ENCODE data around the gene DPF3.

The DPF3 gene

DNA sequence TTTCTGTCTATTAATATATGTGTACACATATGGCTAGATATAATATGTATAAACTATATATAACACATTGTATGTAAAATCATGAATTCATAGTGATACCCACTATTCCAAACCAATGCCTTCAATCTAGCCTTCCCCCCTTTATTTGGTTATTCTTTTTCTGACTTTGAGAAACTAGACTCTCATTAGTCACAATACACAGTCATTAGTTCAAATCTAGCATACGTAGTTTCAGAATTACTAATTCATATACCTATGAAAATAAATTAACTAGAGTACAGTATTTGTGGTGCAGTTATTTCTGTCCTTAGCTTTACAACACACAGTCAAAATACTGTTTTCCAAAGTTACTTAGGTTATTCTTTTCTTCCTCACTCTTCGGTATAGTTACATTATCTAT lies 268.2 kb downstream of the DPF3 start:
- DNase-seq (ENCODE audit: extremely low spot score): no peak
- ChIA-PET POLR2A (no interaction called here), CTCF (no interaction called here)
- TF ChIP-seq ZNF384 (IDR thresholded peaks at IDR 0.05): no peak
- no peak for TF ChIP-seq HDGF (IDR thresholded peaks at IDR 0.05; ENCODE audit: borderline replicate concordance)
- no peak for TF ChIP-seq LEF1 (IDR thresholded peaks at IDR 0.05; ENCODE audit: borderline replicate concordance)
- no peak for TF ChIP-seq CTBP1 (IDR thresholded peaks at IDR 0.05; ENCODE audit: borderline replicate concordance)

- CTCF ChIA-PET: interaction anchor here (0.7 kb wide), 1 partner anchor 103 kb away, joined by 5 read pairs; no protein-coding TSS in a partner anchor
- POLR2A ChIA-PET: no interaction called here
- DNase-seq (ENCODE audit: extremely low spot score): no peak
- TF ChIP-seq FOXM1 (IDR thresholded peaks at IDR 0.05; ENCODE audit: borderline replicate concordance): no peak
- TF ChIP-seq SP1 (IDR thresholded peaks at IDR 0.05): no peak
- TF ChIP-seq BHLHE40 (IDR thresholded peaks at IDR 0.05; ENCODE audit: borderline replicate concordance): no peak
- TF ChIP-seq L3MBTL2 (conservative IDR thresholded peaks at IDR 0.05): no peak
These were observed 272.4 kb downstream of the DPF3 start for GRCh38 chr14:72621387-72622065.

- POLR2A ChIA-PET: no interaction called here
- DNase-seq (ENCODE audit: extremely low spot score): no peak
- TF ChIP-seq FOXK2 (IDR thresholded peaks at IDR 0.05): no peak
- no peak for TF ChIP-seq FOXA1 (IDR thresholded peaks at IDR 0.05)
- TF ChIP-seq ELF4 (IDR thresholded peaks at IDR 0.05): no peak
- TF ChIP-seq FOXM1 (IDR thresholded peaks at IDR 0.05; ENCODE audit: borderline replicate concordance): no peak
- no peak for TF ChIP-seq SUZ12 (IDR thresholded peaks at IDR 0.05)
- no peak for TF ChIP-seq CTBP1 (IDR thresholded peaks at IDR 0.05; ENCODE audit: borderline replicate concordance)
- TF ChIP-seq BHLHE40 (IDR thresholded peaks at IDR 0.05; ENCODE audit: borderline replicate concordance): no peak
- TF ChIP-seq PKNOX1 (IDR thresholded peaks at IDR 0.05): no peak
- no peak for TF ChIP-seq L3MBTL2 (conservative IDR thresholded peaks at IDR 0.05)
- no peak for TF ChIP-seq TARDBP (IDR thresholded peaks at IDR 0.05)
- no peak for TF ChIP-seq ZNF384 (IDR thresholded peaks at IDR 0.05)
- no peak for TF ChIP-seq HDGF (IDR thresholded peaks at IDR 0.05; ENCODE audit: borderline replicate concordance)
- CTCF ChIA-PET: no interaction called here
These were observed 274.0 kb downstream of the DPF3 start for GRCh38 chr14:72619881-72620280.

DNA sequence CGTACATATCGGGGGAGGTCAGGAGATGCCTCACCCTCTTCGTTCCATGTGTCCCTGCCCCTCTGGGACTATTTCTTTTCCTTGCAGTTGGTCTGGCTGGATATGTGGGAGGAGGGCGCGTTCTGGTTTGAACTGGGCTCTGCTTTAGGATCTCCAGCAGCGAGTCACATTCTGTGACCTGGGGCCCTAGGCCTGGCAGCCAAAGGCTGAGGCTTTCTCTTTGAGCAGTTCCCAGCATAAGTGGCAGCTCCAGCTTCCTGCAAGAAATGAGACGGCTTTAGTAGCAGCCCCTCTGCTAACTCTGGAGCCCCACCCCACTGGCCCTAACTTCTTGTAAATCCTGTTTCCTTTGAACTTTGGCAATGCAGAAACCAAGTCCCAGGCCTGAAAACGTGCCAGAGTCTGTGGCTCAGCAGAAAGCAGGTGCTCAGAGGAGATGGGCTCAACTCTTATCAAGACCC lies 274.8 kb downstream of the DPF3 start:
- ChIA-PET CTCF (no interaction called here), POLR2A (no interaction called here)
- no peak for DNase-seq (ENCODE audit: extremely low spot score)
- TF ChIP-seq SP1 (IDR thresholded peaks at IDR 0.05) (no peak), NFRKB (IDR thresholded peaks at IDR 0.05) (no peak), ARNT (IDR thresholded peaks at IDR 0.05) (no peak), LEF1 (IDR thresholded peaks at IDR 0.05; ENCODE audit: borderline replicate concordance) (no peak), ZNF384 (IDR thresholded peaks at IDR 0.05) (no peak), ELF4 (IDR thresholded peaks at IDR 0.05) (no peak), FOXA1 (IDR thresholded peaks at IDR 0.05) (no peak), CTBP1 (IDR thresholded peaks at IDR 0.05; ENCODE audit: borderline replicate concordance) (no peak), SUZ12 (IDR thresholded peaks at IDR 0.05) (no peak), HDGF (IDR thresholded peaks at IDR 0.05; ENCODE audit: borderline replicate concordance) (no peak), L3MBTL2 (conservative IDR thresholded peaks at IDR 0.05) (no peak), BHLHE40 (IDR thresholded peaks at IDR 0.05; ENCODE audit: borderline replicate concordance) (no peak), PKNOX1 (IDR thresholded peaks at IDR 0.05) (no peak), FOXM1 (IDR thresholded peaks at IDR 0.05; ENCODE audit: borderline replicate concordance) (no peak), TARDBP (IDR thresholded peaks at IDR 0.05) (no peak), FOXK2 (IDR thresholded peaks at IDR 0.05) (no peak)

DNA sequence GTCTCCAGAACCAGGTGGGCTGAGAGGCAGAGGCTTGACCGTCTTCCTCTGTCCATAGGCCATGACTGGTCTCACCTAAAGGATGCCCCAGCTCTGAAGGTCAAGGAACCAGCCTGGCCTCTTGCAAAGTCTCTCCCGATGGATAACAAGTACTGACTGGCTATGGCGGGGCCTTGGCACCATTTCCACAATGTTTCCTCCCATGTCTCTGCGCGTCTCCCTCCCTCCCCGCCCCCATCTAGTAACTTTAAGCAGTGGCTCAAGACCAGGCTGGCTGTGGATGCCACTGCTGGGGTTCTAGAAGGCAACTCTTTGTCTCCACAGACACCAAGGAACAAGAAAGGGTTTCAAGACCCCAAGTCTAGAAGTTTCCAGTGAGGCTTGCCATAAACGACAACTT lies 275.5 kb downstream of the DPF3 start:
- CTCF ChIA-PET: no interaction called here
- TF ChIP-seq SUZ12 (IDR thresholded peaks at IDR 0.05) (no peak), ARNT (IDR thresholded peaks at IDR 0.05) (no peak), SP1 (IDR thresholded peaks at IDR 0.05) (no peak), NFRKB (IDR thresholded peaks at IDR 0.05) (no peak), HDGF (IDR thresholded peaks at IDR 0.05; ENCODE audit: borderline replicate concordance) (no peak), ZNF384 (IDR thresholded peaks at IDR 0.05) (no peak), BHLHE40 (IDR thresholded peaks at IDR 0.05; ENCODE audit: borderline replicate concordance) (no peak), CTBP1 (IDR thresholded peaks at IDR 0.05; ENCODE audit: borderline replicate concordance) (no peak)
- POLR2A ChIA-PET: no interaction called here
- no peak for DNase-seq (ENCODE audit: extremely low spot score)

DNA sequence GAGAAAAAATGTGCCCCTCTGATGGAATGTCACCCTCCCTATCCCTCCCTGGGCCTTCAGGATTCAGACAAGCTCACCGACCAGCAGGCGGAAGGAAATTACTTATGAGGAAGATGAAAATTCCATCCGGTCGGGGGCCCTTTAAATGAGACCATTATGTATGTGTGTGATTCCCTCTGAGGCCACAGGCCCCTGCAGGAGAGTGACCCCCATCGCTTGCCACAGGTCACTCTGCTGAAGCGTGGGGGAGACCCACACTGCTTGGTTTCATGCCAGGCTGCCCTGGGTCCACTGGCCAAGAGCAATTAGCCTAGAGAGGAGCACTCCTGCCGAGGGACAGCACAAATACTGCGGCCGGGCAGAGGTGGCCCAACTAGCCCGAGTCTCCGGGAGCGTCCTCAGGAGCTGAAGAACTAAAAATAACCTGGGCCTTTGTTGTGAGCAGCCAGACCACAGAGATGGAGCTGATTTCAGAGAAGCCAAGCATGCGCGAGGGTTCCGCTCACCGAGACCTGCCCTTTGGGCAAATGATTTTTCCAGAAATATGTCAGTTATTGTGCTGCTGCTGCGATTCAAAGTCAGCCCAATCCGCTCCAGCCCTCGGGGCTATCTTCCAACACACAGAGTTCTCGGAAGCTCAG lies 276.4 kb downstream of the DPF3 start:
- TF ChIP-seq BHLHE40 (IDR thresholded peaks at IDR 0.05; ENCODE audit: borderline replicate concordance): no peak
- no peak for TF ChIP-seq LEF1 (IDR thresholded peaks at IDR 0.05; ENCODE audit: borderline replicate concordance)
- no peak for TF ChIP-seq SP1 (IDR thresholded peaks at IDR 0.05)
- no peak for TF ChIP-seq HDGF (IDR thresholded peaks at IDR 0.05; ENCODE audit: borderline replicate concordance)
- no peak for TF ChIP-seq PKNOX1 (IDR thresholded peaks at IDR 0.05)
- TF ChIP-seq L3MBTL2 (conservative IDR thresholded peaks at IDR 0.05): no peak
- TF ChIP-seq TARDBP (IDR thresholded peaks at IDR 0.05): no peak
- TF ChIP-seq ZNF384 (IDR thresholded peaks at IDR 0.05): no peak
- TF ChIP-seq SUZ12 (IDR thresholded peaks at IDR 0.05): no peak
- TF ChIP-seq FOXA1 (IDR thresholded peaks at IDR 0.05): no peak
- TF ChIP-seq NFRKB (IDR thresholded peaks at IDR 0.05): no peak
- TF ChIP-seq ARNT (IDR thresholded peaks at IDR 0.05): no peak
- no peak for TF ChIP-seq CTBP1 (IDR thresholded peaks at IDR 0.05; ENCODE audit: borderline replicate concordance)
- TF ChIP-seq FOXK2 (IDR thresholded peaks at IDR 0.05): no peak
- TF ChIP-seq ELF4 (IDR thresholded peaks at IDR 0.05): no peak
- TF ChIP-seq FOXM1 (IDR thresholded peaks at IDR 0.05; ENCODE audit: borderline replicate concordance): no peak
- CTCF ChIA-PET: interaction anchor here (0.6 to 1.1 kb wide), 2 partner anchors 15 to 330 kb away, joined by 3 to 4 read pairs; no protein-coding TSS in a partner anchor
- POLR2A ChIA-PET: no interaction called here

More for the DNA sequence above, 276.4 kb downstream of the DPF3 start:
- DNase-seq (ENCODE audit: extremely low spot score): no peak

Measured in HEK293T (cell line).